ENCODE data around the gene FAF1.

Gene FAF1

DNA sequence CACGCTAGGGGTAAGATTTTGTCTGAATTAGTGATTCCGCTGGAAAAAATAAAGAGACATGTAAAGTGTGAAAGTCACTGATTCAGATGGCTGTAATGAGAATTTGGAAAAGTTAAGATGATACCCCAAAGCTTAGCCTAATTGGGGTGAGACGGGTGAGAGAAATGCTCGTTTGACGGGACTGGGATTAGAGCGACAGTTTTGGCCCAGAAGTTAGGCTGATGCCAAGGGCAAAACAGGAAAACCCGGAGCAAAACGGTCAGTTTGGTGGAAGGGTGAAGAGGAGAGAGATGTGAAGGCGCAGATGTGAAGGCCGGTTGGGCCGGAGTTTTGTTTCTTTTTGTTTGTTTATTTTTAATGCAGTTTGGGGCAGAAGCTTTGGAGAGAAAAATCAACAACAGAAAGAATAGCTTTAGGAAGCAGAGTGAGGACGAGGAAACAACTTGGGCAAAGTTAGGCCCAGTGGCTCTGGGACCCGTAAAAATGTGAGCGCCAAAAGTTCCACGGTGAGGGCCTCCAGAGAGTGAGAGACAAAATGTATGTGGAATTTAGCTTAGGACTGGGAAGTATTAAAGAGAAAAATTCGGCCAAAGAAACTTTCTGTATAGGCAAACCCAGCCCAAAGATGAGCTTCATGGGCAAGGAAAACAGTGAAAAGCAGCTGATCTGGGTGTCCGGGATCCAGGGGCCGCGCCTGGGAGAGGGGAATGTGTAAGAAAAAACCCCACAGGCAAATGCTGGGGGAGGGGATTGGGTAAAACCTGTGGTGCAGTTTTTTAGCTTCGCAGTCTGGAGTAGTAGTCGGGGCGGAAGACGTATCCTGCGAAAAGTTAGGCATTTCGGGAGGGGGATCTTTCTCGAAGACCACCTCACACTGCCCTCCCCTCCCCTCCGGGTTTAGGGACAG is 538.0 kb downstream of the FAF1 start:
- ChIA-PET CTCF (no interaction called here), POLR2A (interaction anchor here (0.8 to 2.9 kb wide), 7 partner anchors 8 to 201 kb away, joined by 3 to 16 read pairs (median 3); no protein-coding TSS in a partner anchor)
- peak; percentile 1 for DNase-seq (ENCODE audit: extremely low spot score)
- TF ChIP-seq FOXA1 (IDR thresholded peaks at IDR 0.05) = no peak
- no peak for TF ChIP-seq ARNT (IDR thresholded peaks at IDR 0.05)
- TF ChIP-seq TARDBP (IDR thresholded peaks at IDR 0.05) = no peak
- TF ChIP-seq FOXK2 (IDR thresholded peaks at IDR 0.05) = no peak
- no peak for TF ChIP-seq FOXM1 (IDR thresholded peaks at IDR 0.05; ENCODE audit: borderline replicate concordance)
- no peak for TF ChIP-seq ELF4 (IDR thresholded peaks at IDR 0.05)
- no peak for TF ChIP-seq SP1 (IDR thresholded peaks at IDR 0.05)
- TF ChIP-seq NFRKB (IDR thresholded peaks at IDR 0.05) = no peak
- TF ChIP-seq ZNF384 (IDR thresholded peaks at IDR 0.05) = no peak
- no peak for TF ChIP-seq L3MBTL2 (conservative IDR thresholded peaks at IDR 0.05)
- no peak for TF ChIP-seq HDGF (IDR thresholded peaks at IDR 0.05; ENCODE audit: borderline replicate concordance)
- TF ChIP-seq SUZ12 (IDR thresholded peaks at IDR 0.05) = no peak
- no peak for TF ChIP-seq BHLHE40 (IDR thresholded peaks at IDR 0.05; ENCODE audit: borderline replicate concordance)
- TF ChIP-seq LEF1 (IDR thresholded peaks at IDR 0.05; ENCODE audit: borderline replicate concordance) = no peak
- TF ChIP-seq, protein P1, sequence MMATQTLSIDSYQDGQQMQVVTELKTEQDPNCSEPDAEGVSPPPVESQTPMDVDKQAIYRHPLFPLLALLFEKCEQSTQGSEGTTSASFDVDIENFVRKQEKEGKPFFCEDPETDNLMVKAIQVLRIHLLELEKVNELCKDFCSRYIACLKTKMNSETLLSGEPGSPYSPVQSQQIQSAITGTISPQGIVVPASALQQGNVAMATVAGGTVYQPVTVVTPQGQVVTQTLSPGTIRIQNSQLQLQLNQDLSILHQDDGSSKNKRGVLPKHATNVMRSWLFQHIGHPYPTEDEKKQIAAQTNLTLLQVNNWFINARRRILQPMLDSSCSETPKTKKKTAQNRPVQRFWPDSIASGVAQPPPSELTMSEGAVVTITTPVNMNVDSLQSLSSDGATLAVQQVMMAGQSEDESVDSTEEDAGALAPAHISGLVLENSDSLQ (IDR thresholded peaks at IDR 0.05) = no peak
- TF ChIP-seq CTBP1 (IDR thresholded peaks at IDR 0.05; ENCODE audit: borderline replicate concordance) = no peak

DNA sequence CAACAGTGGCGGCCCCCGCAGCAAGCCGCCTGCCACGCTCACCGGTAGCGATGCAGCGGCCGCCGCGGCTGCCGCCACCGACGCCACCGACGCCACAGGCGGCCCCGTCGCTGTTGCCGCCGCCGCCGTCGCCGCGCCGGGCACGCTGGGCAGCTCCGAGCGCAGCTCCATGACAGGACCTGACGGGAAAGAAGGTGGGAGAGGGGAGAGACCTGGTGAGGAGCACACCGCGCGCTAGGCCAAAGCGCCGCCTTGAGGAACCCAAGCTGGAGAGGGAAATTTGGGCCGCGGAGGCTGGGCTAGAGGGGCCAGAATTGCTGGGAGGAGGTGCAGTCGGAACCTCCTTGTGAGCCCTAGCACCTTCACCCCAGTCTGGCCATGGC is 538.7 kb downstream of the FAF1 start:
- no peak for DNase-seq (ENCODE audit: extremely low spot score)
- ChIA-PET CTCF (no interaction called here), POLR2A (no interaction called here)
- TF ChIP-seq FOXA1 (IDR thresholded peaks at IDR 0.05) = no peak
- no peak for TF ChIP-seq NFRKB (IDR thresholded peaks at IDR 0.05)
- TF ChIP-seq, protein P1 (IDR thresholded peaks at IDR 0.05) = no peak

DNA sequence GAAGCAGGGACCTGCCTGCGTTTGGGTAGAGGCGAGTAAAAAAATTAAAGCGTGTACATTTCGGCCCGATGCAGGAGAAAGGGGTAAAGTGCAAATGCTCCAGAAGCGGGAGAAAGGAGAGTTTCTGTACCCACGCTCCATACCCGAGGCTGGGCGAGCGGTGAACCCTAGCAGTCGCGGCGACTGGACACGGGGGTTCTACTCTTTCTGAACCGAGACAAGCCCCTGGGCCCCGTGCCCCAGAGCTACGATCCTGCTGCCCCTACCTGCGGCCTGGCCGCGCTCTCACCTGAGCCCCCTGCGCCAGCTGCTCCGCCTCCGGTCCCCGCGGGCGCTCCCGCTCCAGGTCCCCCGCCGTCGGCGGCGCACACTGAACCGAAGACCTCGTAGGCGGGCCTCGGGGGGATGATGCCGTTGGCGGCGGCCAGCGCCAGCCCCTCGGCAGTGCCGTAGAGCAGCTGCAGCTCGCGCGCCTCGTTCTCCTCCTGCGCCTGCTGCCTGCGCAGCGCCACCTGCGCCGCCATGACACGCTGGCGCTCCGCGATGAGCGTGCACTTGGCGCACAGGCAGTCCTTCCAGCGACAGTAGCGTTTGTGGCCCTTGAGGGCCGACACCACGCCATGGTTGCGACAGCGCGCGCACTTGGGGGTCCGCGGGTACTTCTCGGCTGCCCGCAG is 539.2 kb downstream of the FAF1 start:
- ChIA-PET POLR2A (no interaction called here), CTCF (no interaction called here)
- TF ChIP-seq NFRKB (IDR thresholded peaks at IDR 0.05) (no peak), HDGF (IDR thresholded peaks at IDR 0.05; ENCODE audit: borderline replicate concordance) (no peak), ELF4 (IDR thresholded peaks at IDR 0.05) (no peak), ARNT (IDR thresholded peaks at IDR 0.05) (no peak), SUZ12 (IDR thresholded peaks at IDR 0.05) (no peak), BHLHE40 (IDR thresholded peaks at IDR 0.05; ENCODE audit: borderline replicate concordance) (no peak), TARDBP (IDR thresholded peaks at IDR 0.05) (no peak), SP1 (IDR thresholded peaks at IDR 0.05) (no peak), LEF1 (IDR thresholded peaks at IDR 0.05; ENCODE audit: borderline replicate concordance) (no peak), L3MBTL2 (conservative IDR thresholded peaks at IDR 0.05) (no peak), ZNF384 (IDR thresholded peaks at IDR 0.05) (no peak), FOXA1 (IDR thresholded peaks at IDR 0.05) (no peak), FOXM1 (IDR thresholded peaks at IDR 0.05; ENCODE audit: borderline replicate concordance) (no peak), CTBP1 (IDR thresholded peaks at IDR 0.05; ENCODE audit: borderline replicate concordance) (no peak)
- TF ChIP-seq, protein P1 (IDR thresholded peaks at IDR 0.05) = no peak
- DNase-seq (ENCODE audit: extremely low spot score) = peak; percentile 3

DNA sequence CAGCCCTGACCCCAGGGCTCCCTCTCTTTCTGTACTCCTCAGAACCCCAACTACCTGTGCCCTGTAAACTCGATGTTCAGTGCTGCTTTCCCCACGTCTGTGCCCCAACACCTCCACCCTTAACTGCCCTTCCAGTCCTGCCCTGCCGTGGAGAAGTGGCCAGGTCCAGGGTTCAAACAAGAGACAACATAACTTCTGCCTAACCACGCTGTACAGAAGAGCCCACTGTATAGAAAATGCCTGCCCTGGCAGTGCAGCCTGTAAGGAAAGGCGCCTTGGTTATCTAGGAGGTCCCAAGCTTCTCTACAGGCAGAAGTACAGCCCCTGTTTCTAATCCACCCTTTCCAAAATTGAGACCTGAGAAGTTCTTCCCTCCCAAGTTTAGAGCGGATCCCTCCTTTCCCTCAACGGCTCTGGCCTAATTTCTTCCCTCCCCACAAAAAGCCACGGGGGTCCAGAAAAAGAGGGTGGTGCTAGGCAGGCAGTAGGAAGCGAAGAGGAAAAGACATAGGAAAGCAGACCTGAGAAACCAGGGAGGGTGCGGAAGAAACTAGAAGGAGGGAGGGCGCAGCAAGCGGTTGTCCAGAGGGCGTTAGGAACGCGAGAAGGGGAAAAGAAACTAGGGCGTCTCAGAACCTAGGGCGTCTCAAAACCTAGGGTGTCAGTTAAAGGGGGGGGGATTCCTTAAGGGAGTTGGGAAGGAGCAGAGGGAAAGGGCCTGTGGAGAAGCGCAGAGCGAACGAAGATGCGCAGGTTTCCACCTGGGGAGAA is 540.0 kb downstream of the FAF1 start:
- ChIA-PET POLR2A (no interaction called here), CTCF (no interaction called here)
- peak; percentile 1 for DNase-seq (ENCODE audit: extremely low spot score)

More for the DNA sequence above, 540.0 kb downstream of the FAF1 start:
- TF ChIP-seq SP1 (IDR thresholded peaks at IDR 0.05) (no peak), SUZ12 (IDR thresholded peaks at IDR 0.05) (no peak), TARDBP (IDR thresholded peaks at IDR 0.05) (no peak), L3MBTL2 (conservative IDR thresholded peaks at IDR 0.05) (no peak), ARNT (IDR thresholded peaks at IDR 0.05) (no peak), FOXA1 (IDR thresholded peaks at IDR 0.05) (no peak), HDGF (IDR thresholded peaks at IDR 0.05; ENCODE audit: borderline replicate concordance) (no peak), NFRKB (IDR thresholded peaks at IDR 0.05) (no peak), ZNF384 (IDR thresholded peaks at IDR 0.05) (no peak), FOXM1 (IDR thresholded peaks at IDR 0.05; ENCODE audit: borderline replicate concordance) (no peak), LEF1 (IDR thresholded peaks at IDR 0.05; ENCODE audit: borderline replicate concordance) (no peak), CTBP1 (IDR thresholded peaks at IDR 0.05; ENCODE audit: borderline replicate concordance) (no peak), FOXK2 (IDR thresholded peaks at IDR 0.05) (no peak), ELF4 (IDR thresholded peaks at IDR 0.05) (no peak)
- TF ChIP-seq, protein P1 (IDR thresholded peaks at IDR 0.05) = no peak
